BJ (cell line): ENCODE measurements around the gene AP1AR. TPM values are rescaled to one million over a fixed set of nuclear protein-coding genes. Genes with fewer than 3 reads are reported as not detected.

Experiments used
- CTCF ChIA-PET: fragments of 350-600 bp; formaldehyde crosslinking; extraction: SDS; loops from one replicate; lab custom pipeline; 2021; ENCODE audit warnings: antibody characterized with exemption, inconsistent platforms; lab: Yijun Ruan, JAX
- POLR2A ChIA-PET: fragments of 300-600 bp; sonication (Branson Sonifier 250); formaldehyde crosslinking; extraction: SDS; loops from one replicate; lab custom pipeline; 2021; ENCODE audit warnings: antibody characterized with exemption; lab: Charles Lee
- DNase-seq: peaks from one replicate; pipeline ENCODE4 v3.0.0-alpha.2; 2011; ENCODE audit warnings: low read depth
- H3K27me3 ChIP-seq: 2 replicates; pipeline ENCODE4 v1.6.0; 2011; ENCODE audit warnings: low read length; ENCODE audit not compliant: control insufficient read depth, insufficient read depth
- H3K36me3 ChIP-seq: 2 replicates; pipeline ENCODE4 v1.5.1; 2011; ENCODE audit warnings: low read length; ENCODE audit not compliant: control insufficient read depth, insufficient read depth
- H3K4me3 ChIP-seq: 2 replicates; pipeline ENCODE4 v1.5.1; 2011; ENCODE audit warnings: low read depth, mild to moderate bottlenecking, control low read depth, low read length
- polyA plus RNA-seq: library from polyadenylated mRNA; depleted of rRNA; stranded (reverse); fragments of >200 nt; gene quantifications from 2 replicates; pipeline ENCODE4 v1.2.3, GENCODE V29; 2011
- TF ChIP-seq, protein P1 (sequence below): IDR thresholded peaks from 2 replicates; pipeline ENCODE4 v1.5.1; 2011; ENCODE audit warnings: low read depth, mild to moderate bottlenecking, control low read depth, inconsistent platforms, low read length, moderate library complexity; ENCODE audit not compliant: insufficient read depth

The AP1AR gene
- polyA plus RNA-seq, 1 experiment: 3.3 TPM

DNA sequence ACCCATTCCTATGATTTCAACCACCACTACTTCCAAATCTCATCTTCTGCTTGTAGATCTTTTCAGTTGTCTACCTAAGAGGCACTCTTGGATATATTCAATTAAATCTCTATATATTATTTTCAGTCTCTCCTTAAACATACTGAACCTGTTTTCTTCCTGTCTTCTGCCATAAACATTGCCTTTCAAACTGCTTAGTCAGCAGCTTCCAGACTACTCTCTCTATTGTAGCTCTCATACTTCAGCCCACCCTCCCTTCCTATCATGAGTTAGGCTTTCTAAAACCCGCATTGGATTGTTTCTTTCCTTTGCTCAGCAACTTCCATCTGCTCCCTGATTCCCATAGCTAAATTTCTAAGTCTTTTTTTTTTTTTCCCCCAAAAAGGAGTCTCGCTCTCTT is 4.5 kb downstream of the AP1AR start:
- no peak for DNase-seq

DNA sequence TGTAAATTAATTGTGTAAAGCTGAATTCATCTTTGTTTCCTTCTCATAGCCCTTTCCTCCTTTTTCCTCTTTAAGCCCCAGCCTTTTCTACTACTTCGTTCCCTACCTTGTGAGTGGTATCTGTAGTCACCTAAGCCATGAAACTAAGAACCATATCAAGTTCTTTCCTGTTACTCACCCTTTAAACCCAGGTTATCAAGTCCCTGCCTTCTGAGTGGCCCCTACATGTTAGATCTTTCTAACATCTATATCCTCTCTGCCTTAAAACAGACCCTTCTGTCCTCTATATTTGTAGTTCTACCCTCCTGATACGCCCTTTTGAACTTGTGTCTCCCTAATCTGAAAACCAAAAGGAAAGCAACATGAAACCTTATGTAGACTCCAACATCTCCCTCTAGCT is 7.2 kb downstream of the AP1AR start:
- Histone ChIP-seq H3K27me3 (no peaks in the 10 kb centered on the region), H3K4me3 (no peak overlapping the region), H3K36me3 (no peaks in the 10 kb centered on the region)
- TF ChIP-seq, protein P1, sequence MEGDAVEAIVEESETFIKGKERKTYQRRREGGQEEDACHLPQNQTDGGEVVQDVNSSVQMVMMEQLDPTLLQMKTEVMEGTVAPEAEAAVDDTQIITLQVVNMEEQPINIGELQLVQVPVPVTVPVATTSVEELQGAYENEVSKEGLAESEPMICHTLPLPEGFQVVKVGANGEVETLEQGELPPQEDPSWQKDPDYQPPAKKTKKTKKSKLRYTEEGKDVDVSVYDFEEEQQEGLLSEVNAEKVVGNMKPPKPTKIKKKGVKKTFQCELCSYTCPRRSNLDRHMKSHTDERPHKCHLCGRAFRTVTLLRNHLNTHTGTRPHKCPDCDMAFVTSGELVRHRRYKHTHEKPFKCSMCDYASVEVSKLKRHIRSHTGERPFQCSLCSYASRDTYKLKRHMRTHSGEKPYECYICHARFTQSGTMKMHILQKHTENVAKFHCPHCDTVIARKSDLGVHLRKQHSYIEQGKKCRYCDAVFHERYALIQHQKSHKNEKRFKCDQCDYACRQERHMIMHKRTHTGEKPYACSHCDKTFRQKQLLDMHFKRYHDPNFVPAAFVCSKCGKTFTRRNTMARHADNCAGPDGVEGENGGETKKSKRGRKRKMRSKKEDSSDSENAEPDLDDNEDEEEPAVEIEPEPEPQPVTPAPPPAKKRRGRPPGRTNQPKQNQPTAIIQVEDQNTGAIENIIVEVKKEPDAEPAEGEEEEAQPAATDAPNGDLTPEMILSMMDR: no peak
- ChIA-PET CTCF (interaction anchor here (1.1 kb wide), 1 partner anchor 139 kb away, joined by 3 read pairs; no protein-coding TSS in a partner anchor), POLR2A (no interaction called here)
- no peak for DNase-seq

More for the DNA sequence above, 4.5 kb downstream of the AP1AR start:
- TF ChIP-seq, protein P1: no peak
- Histone ChIP-seq H3K4me3 (no peak overlapping the region), H3K36me3 (no peaks in the 10 kb centered on the region), H3K27me3 (no peaks in the 10 kb centered on the region)
- ChIA-PET CTCF (interaction anchor here (1.0 to 8.9 kb wide), 13 partner anchors 9 to 160 kb away, joined by 3 to 114 read pairs (median 5); no protein-coding TSS in a partner anchor), POLR2A (no interaction called here)

DNA sequence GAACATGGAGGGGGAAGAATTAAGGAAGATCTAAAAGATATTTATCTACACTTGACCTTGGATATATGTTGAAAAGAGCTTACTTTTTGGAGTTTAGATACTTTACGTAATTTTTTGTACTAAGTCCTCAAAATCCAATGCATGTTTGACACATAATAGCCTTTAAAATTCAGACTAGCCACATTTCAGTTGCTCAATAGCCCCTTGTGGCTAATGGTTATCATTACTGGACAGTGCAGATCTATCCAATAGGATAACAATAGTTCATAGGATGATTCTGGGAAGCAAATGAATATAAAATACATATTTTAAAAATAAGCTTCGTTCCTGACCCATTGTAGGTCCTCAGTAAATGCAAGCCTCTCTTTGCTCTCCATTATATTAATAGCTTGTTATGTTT is 13.8 kb downstream of the AP1AR start:
- TF ChIP-seq, protein P1: no peak
- Histone ChIP-seq H3K4me3 (no peak overlapping the region), H3K27me3 (no peaks in the 10 kb centered on the region), H3K36me3 (no peaks in the 10 kb centered on the region)
- ChIA-PET CTCF (interaction anchor here (1.2 to 2.3 kb wide), 4 partner anchors 10 to 145 kb away, joined by 3 to 8 read pairs (median 6); partner anchors contain the start of gene AP1AR), POLR2A (no interaction called here)
- no peak for DNase-seq

DNA sequence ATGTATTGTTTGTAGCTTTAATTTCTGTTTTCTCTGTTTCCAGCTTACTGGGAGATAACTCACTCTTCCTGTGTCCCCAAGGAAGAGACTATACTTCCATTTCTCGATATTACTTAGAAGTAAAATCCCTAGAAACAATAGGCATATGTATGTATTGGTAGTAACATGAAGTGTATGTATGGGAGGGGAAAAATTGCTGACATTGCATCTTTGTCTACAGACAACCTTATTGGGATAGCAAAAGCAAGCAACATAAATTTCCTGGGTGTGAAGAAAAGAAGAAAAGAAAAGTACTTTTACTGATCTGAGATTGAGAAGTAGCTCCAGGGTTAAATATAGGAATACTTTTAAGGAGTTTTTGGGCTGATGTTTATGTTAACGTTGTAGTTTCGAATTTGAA is 15.4 kb downstream of the AP1AR start:
- ChIA-PET POLR2A (no interaction called here), CTCF (interaction anchor here (0.9 to 1.2 kb wide), 3 partner anchors 11 to 147 kb away, joined by 3 to 4 read pairs (median 3); no protein-coding TSS in a partner anchor)
- no peak for DNase-seq

DNA sequence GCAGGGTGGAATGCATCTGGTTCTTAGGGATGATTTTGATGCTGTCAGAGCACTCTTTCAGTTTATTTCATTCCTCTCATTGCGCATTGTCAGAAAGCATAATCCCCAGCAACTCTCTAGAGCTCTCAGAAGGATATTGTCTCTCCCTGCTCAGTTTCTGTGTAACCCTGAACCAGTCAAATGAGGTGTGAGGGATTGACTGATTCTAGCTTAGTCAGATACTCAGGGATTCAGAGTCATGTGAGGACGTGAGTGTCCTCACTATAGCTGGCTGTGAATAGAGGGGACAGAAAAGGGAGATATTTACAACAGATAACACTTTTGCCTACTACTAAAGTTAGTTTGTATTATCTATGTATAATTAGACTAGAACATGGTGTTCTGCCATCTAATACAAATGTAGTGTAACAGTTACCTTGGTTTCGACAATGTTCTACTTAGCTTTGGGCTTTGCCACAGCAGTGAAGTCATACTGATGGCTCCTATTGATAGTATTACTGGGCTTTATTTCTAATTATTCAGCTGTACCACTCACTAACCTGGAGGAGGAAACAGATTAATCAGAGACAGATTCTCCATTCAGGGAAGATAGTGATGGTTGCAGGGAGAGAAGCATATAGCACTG is 19.5 kb downstream of the AP1AR start:
- POLR2A ChIA-PET: no interaction called here
- Histone ChIP-seq H3K27me3 (no peaks in the 10 kb centered on the region), H3K4me3 (no peak overlapping the region), H3K36me3 (no peaks in the 10 kb centered on the region)
- TF ChIP-seq, protein P1: no peak
- no peak for DNase-seq
- CTCF ChIA-PET: interaction anchor here (0.8 to 1.7 kb wide), 5 partner anchors 10 to 152 kb away, joined by 3 to 5 read pairs (median 4); no protein-coding TSS in a partner anchor

More for the DNA sequence above, 15.4 kb downstream of the AP1AR start:
- TF ChIP-seq, protein P1: no peak
- H3K36me3 ChIP-seq: no peaks in the 10 kb centered on the region
- no peaks in the 10 kb centered on the region for H3K27me3 ChIP-seq
- H3K4me3 ChIP-seq: no peak overlapping the region
